Keratinocyte (primary cell): ENCODE measurements around the gene LPAR1.

Experiments
- EZH2 ChIP-seq: IDR thresholded peaks from one replicate; pipeline ENCODE4 v1.6.1; 2012; ENCODE audit warnings: inconsistent platforms, mild to moderate bottlenecking, low read length, moderate library complexity
- TF ChIP-seq, protein P1 (sequence below), 3 experiments: IDR thresholded peaks in 1 of 3; conservative IDR thresholded peaks in 1 of 3; optimal IDR thresholded peaks in 1 of 3; 2 replicates in 2 of 3; 3 replicates in 1 of 3; pipeline versions ENCODE3 to v1.5.1; 2011; ENCODE audit warnings: low read length in 3 of 3, mild to moderate bottlenecking in 3 of 3, moderate library complexity in 2 of 3, control low read depth in 1 of 3, inconsistent platforms in 1 of 3; ENCODE audit not compliant: insufficient read depth in 2 of 3; ENCODE audit errors: extremely low read depth in 1 of 3

DNA sequence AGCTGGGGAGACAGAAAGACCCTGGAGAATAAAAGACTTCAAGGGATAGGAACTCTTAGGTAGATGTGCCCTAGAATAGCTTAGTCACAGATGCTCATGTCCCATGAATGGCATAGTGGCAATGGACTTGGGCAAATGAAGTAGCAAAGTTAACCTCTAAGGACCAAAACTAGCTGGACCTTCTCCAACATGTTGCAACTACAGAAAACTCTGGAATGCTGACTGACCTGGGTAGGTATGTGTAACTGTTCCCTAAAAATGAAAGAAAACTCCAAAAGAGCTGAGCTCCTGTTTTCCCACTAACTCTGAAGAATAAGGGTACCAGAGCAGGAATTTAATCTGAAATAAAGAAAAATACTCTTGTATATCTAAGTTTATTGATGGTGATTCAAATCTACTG lies 12.5 kb upstream of the LPAR1 start:
- TF ChIP-seq, protein P1, sequence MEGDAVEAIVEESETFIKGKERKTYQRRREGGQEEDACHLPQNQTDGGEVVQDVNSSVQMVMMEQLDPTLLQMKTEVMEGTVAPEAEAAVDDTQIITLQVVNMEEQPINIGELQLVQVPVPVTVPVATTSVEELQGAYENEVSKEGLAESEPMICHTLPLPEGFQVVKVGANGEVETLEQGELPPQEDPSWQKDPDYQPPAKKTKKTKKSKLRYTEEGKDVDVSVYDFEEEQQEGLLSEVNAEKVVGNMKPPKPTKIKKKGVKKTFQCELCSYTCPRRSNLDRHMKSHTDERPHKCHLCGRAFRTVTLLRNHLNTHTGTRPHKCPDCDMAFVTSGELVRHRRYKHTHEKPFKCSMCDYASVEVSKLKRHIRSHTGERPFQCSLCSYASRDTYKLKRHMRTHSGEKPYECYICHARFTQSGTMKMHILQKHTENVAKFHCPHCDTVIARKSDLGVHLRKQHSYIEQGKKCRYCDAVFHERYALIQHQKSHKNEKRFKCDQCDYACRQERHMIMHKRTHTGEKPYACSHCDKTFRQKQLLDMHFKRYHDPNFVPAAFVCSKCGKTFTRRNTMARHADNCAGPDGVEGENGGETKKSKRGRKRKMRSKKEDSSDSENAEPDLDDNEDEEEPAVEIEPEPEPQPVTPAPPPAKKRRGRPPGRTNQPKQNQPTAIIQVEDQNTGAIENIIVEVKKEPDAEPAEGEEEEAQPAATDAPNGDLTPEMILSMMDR (optimal IDR thresholded peaks at IDR 0.05 in 1 of 3, IDR thresholded peaks at IDR 0.05 in 1 of 3, conservative IDR thresholded peaks at IDR 0.05 in 1 of 3; ENCODE audit: extremely low read depth in 1 of 3, insufficient read depth in 2 of 3, low read length in 3 of 3) = no peak
- TF ChIP-seq EZH2 = no peak
